ENCODE results near the gene CORO6. TPM values are rescaled to one million over a fixed set of nuclear protein-coding genes. Genes with fewer than 3 reads are reported as not detected.
A peak's percentile ranks its signal among the peaks of the same experiment; 100 is the strongest.

The CORO6 gene
- total and polyA plus RNA-seq, 2 of the 13 experiments (the other 11 are each of a cell fraction or from before 2014, with no cell fraction given) = 0.42 to 0.82 TPM

DNA sequence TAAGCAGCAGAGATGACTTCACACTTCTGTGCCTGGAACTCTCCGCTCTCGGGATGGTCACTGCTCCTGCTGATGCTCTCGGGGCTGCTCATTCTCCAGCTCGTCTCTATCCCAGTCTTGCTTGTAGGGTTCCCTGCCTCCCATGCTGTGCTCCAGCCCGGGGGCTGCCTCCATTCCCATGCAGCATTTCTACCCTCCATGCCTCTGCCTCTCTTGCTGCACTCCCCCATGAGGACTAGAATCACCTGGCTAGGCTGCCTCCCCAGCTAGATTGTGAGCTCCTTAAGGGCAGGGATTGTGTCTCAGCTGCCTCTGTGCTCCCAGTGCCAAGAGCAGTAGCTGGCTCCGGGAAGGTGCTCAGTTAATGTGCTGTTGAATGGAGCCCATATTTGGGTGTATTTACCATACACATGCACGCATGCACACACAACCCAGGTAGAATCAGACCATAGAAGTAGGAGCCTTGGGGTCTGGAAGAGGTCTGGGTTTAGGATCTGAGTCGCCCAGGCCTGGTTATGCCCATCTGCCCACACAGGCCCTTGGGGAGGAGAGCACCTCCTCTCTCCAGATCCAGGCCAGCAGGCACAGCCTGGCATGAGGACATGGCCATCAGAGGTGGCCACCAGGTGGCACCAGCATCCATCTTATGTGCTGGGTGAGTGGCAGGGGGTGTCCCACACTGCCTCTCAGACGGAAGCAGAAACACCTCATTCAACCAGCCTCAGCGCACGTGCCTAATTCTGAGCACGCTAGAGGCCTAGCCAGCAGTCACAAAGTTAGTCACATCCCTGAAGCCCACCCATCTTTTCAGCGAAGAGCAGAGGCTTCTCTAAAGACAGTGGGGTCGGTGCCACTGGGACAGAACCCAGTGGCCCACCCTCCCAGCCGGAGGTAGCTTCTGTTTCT lies 42.6 kb downstream of the CORO6 start (continued):
- TF ChIP-seq ZNF773 (CRISPR knock-in tag; IDR thresholded peaks at IDR 0.05; ENCODE audit: borderline replicate concordance) (no peak), CBX5 (CRISPR knock-in tag; IDR thresholded peaks at IDR 0.05; ENCODE audit: borderline replicate concordance) (peak; percentile 73; the same call in 1 of the 2 replicates), PHF20 (CRISPR knock-in tag; IDR thresholded peaks at IDR 0.05) (no peak), PBX2 (CRISPR knock-in tag; IDR thresholded peaks at IDR 0.05) (peak; percentile 65), ZNF501 (CRISPR knock-in tag; IDR thresholded peaks at IDR 0.05) (no peak), NFKBIZ (CRISPR knock-in tag; IDR thresholded peaks at IDR 0.05) (no peak), ZFX (CRISPR knock-in tag; IDR thresholded peaks at IDR 0.05; ENCODE audit: low read depth) (peak; percentile 62; the same call in 1 of the 2 replicates), JARID2 (CRISPR knock-in tag; IDR thresholded peaks at IDR 0.05; ENCODE audit: insufficient replicate concordance) (no peak), ELF3 (CRISPR knock-in tag; IDR thresholded peaks at IDR 0.05) (peak; percentile 50; the same call in 1 of the 2 replicates), THAP11 (CRISPR knock-in tag; IDR thresholded peaks at IDR 0.05) (peak; percentile 69), BORCS8-MEF2B (CRISPR knock-in tag; IDR thresholded peaks at IDR 0.05) (no peak), RFX3 (CRISPR knock-in tag; IDR thresholded peaks at IDR 0.05) (no peak), HMG20B (CRISPR knock-in tag; conservative IDR thresholded peaks at IDR 0.05) (no peak), ZNF674 (CRISPR knock-in tag; IDR thresholded peaks at IDR 0.05; ENCODE audit: low read depth) (no peak), SUZ12 (IDR thresholded peaks at IDR 0.05; ENCODE audit: low read depth, low read length) (no peak), SMARCE1 (IDR thresholded peaks at IDR 0.05; ENCODE audit: borderline replicate concordance) (no peak), NR1H2 (CRISPR knock-in tag; IDR thresholded peaks at IDR 0.05; ENCODE audit: borderline replicate concordance, low read depth) (no peak)
- TF ChIP-seq, protein P1, sequence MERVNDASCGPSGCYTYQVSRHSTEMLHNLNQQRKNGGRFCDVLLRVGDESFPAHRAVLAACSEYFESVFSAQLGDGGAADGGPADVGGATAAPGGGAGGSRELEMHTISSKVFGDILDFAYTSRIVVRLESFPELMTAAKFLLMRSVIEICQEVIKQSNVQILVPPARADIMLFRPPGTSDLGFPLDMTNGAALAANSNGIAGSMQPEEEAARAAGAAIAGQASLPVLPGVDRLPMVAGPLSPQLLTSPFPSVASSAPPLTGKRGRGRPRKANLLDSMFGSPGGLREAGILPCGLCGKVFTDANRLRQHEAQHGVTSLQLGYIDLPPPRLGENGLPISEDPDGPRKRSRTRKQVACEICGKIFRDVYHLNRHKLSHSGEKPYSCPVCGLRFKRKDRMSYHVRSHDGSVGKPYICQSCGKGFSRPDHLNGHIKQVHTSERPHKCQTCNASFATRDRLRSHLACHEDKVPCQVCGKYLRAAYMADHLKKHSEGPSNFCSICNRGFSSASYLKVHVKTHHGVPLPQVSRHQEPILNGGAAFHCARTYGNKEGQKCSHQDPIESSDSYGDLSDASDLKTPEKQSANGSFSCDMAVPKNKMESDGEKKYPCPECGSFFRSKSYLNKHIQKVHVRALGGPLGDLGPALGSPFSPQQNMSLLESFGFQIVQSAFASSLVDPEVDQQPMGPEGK (CRISPR knock-in tag; IDR thresholded peaks at IDR 0.05) = peak; percentile 83
- TF ChIP-seq, protein P2, sequence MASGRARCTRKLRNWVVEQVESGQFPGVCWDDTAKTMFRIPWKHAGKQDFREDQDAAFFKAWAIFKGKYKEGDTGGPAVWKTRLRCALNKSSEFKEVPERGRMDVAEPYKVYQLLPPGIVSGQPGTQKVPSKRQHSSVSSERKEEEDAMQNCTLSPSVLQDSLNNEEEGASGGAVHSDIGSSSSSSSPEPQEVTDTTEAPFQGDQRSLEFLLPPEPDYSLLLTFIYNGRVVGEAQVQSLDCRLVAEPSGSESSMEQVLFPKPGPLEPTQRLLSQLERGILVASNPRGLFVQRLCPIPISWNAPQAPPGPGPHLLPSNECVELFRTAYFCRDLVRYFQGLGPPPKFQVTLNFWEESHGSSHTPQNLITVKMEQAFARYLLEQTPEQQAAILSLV (CRISPR knock-in tag; IDR thresholded peaks at IDR 0.05; ENCODE audit: borderline replicate concordance) = peak; percentile 67; the same call in 1 of the 2 replicates
- TF ChIP-seq, protein P3, sequence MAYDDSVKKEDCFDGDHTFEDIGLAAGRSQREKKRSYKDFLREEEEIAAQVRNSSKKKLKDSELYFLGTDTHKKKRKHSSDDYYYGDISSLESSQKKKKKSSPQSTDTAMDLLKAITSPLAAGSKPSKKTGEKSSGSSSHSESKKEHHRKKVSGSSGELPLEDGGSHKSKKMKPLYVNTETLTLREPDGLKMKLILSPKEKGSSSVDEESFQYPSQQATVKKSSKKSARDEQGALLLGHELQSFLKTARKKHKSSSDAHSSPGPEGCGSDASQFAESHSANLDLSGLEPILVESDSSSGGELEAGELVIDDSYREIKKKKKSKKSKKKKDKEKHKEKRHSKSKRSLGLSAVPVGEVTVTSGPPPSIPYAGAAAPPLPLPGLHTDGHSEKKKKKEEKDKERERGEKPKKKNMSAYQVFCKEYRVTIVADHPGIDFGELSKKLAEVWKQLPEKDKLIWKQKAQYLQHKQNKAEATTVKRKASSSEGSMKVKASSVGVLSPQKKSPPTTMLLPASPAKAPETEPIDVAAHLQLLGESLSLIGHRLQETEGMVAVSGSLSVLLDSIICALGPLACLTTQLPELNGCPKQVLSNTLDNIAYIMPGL (CRISPR knock-in tag; IDR thresholded peaks at IDR 0.05; ENCODE audit: borderline replicate concordance in 1 of 2, low read depth in 1 of 2) = peak; percentile 54 to 88
- TF ChIP-seq, protein P4, sequence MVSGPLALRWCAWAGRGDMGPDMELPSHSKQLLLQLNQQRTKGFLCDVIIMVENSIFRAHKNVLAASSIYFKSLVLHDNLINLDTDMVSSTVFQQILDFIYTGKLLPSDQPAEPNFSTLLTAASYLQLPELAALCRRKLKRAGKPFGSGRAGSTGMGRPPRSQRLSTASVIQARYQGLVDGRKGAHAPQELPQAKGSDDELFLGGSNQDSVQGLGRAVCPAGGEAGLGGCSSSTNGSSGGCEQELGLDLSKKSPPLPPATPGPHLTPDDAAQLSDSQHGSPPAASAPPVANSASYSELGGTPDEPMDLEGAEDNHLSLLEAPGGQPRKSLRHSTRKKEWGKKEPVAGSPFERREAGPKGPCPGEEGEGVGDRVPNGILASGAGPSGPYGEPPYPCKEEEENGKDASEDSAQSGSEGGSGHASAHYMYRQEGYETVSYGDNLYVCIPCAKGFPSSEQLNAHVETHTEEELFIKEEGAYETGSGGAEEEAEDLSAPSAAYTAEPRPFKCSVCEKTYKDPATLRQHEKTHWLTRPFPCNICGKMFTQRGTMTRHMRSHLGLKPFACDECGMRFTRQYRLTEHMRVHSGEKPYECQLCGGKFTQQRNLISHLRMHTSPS (CRISPR knock-in tag; IDR thresholded peaks at IDR 0.05; ENCODE audit: low read depth) = peak; percentile 50; the same call in 1 of the 2 replicates
